Measurements from ENCODE around the gene CTNNA1. TPM values are rescaled to one million over a fixed set of nuclear protein-coding genes. Genes with fewer than 3 reads are reported as not detected.

CTNNA1 gene
- total RNA-seq, 4 donors from 2014 or later, result 92.6 to 164 (median 114) TPM

DNA sequence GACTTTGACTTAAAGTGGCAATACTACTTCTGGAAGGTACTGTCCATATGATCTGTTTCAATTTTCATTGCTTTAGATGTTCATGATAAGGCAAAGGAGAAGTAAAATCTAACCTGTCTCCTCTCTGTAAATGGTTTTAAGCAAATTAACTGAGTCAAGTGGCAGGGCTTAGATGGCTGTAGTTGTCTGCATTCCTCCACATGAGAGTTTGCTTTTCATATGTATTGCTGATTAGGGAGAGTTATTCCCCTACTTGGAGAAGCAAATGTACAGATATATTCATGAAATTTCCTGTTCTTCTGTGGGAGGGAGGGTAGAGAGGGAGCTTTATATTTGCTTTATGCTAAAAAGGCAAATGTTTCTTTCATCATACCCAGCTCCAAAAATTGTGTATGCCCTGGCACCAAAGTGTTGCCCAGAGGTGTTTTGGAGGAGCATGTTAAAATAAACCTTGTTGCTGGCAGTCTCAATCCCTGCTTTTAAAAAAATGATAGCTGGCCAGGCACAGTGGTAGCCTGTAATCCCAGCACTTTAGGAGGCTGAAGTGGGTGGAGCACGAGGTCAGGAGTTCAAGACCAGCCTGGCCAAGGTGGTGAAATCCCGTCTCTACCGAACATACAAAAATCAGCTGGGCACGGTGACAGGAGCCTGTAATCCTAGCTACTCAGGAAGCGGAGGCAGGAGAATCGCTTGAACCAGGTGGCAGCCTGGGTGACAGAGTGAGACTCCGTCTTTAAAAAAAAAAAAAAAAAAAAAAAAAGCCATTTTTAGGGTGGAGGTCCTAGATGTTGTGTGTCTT, 125.4 kb downstream of the CTNNA1 start:
- TF ChIP-seq, protein P1, sequence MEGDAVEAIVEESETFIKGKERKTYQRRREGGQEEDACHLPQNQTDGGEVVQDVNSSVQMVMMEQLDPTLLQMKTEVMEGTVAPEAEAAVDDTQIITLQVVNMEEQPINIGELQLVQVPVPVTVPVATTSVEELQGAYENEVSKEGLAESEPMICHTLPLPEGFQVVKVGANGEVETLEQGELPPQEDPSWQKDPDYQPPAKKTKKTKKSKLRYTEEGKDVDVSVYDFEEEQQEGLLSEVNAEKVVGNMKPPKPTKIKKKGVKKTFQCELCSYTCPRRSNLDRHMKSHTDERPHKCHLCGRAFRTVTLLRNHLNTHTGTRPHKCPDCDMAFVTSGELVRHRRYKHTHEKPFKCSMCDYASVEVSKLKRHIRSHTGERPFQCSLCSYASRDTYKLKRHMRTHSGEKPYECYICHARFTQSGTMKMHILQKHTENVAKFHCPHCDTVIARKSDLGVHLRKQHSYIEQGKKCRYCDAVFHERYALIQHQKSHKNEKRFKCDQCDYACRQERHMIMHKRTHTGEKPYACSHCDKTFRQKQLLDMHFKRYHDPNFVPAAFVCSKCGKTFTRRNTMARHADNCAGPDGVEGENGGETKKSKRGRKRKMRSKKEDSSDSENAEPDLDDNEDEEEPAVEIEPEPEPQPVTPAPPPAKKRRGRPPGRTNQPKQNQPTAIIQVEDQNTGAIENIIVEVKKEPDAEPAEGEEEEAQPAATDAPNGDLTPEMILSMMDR (IDR thresholded peaks at IDR 0.05 in 4 of 5, conservative IDR thresholded peaks at IDR 0.05 in 1 of 5), result no peak
- no peak for TF ChIP-seq POLR2A (IDR thresholded peaks at IDR 0.05)
- intact Hi-C loops (cut with DNase I; ENCODE audit: low total_unique reads) (no loop called here), in situ Hi-C loops (cut with MboI; ENCODE audit: low sequenced_read_pairs in 4 of 4) (no loop called here)
- no peaks in the 10 kb centered on the region for H3K27me3 ChIP-seq
- ATAC-seq (no peak), DNase-seq (no peak)
- no peak overlapping the region for H3K27ac ChIP-seq
- H3K4me1 ChIP-seq, result peaks cover 13 to 27% of the 10 kb centered on the region in 2 donors
- no peaks in the 10 kb centered on the region for H3K36me3 ChIP-seq
- no peaks in the 10 kb centered on the region for H3K9me3 ChIP-seq
- H3K4me3 ChIP-seq, result no peak overlapping the region

DNA sequence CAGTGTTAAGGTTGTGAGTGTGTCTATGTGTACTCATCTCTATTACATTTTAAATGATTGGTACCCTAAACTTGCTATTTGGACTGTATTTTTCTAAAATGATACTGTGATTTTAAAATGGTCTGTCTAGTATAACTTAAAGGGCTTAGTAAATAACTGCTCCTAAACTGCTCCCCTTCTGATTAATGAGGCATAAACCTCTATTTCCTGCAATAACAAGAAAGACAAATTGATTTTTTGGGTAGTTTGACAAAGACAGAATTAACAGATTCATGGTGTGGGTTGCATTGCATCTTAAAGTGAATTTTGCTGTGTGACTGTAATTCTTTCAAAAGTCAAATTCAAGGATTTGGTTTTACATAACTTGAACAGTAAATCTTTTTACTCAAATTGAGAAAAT, 130.0 kb downstream of the CTNNA1 start:
- DNase-seq (no peak), ATAC-seq (no peak)
- Histone ChIP-seq H3K9me3 (no peaks in the 10 kb centered on the region), H3K4me1 (peaks cover 6 to 9% of the 10 kb centered on the region in 2 donors), H3K27me3 (no peaks in the 10 kb centered on the region), H3K27ac (no peak overlapping the region), H3K4me3 (no peak overlapping the region), H3K36me3 (peaks cover 0 to 13% of the 10 kb centered on the region in 2 donors)
- intact Hi-C loops (cut with DNase I; ENCODE audit: low total_unique reads), result no loop called here
- TF ChIP-seq, protein P1 (IDR thresholded peaks at IDR 0.05 in 4 of 5, conservative IDR thresholded peaks at IDR 0.05 in 1 of 5), result no peak
- TF ChIP-seq POLR2A (IDR thresholded peaks at IDR 0.05), result no peak
- in situ Hi-C loops (cut with MboI; ENCODE audit: low sequenced_read_pairs in 4 of 4), result no loop called here

DNA sequence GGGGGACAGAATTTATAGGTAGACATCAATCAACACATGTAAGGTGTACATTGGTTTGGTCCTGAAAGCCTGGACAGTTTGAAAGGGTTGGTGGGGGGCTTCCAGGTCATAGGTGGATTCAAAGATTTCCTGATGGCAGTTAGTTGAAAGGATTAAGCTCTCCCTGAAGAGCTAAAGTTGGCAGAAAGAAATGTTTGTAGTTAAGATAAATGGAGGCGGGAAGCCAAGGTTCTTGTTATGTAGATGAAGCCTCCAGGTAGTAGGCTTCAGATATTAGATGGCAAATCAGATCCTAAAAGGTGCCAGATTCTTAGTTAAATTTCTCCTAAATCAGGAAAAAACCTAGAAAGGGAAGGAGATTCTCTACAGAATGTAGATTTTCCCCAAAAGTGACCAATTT, 130.9 kb downstream of the CTNNA1 start:
- DNase-seq (no peak), ATAC-seq (no peak)
- H3K27me3 ChIP-seq, result no peaks in the 10 kb centered on the region
- H3K4me1 ChIP-seq, result peaks cover 0 to 4% of the 10 kb centered on the region in 2 donors
- no peak overlapping the region for H3K4me3 ChIP-seq
- no peak for TF ChIP-seq POLR2A (IDR thresholded peaks at IDR 0.05)
- TF ChIP-seq, protein P1 (IDR thresholded peaks at IDR 0.05 in 4 of 5, conservative IDR thresholded peaks at IDR 0.05 in 1 of 5), result no peak
- H3K36me3 ChIP-seq, result peaks cover 0 to 17% of the 10 kb centered on the region in 2 donors
- no peak overlapping the region for H3K27ac ChIP-seq
- in situ Hi-C loops (cut with MboI; ENCODE audit: low sequenced_read_pairs in 4 of 4) (no loop called here), intact Hi-C loops (cut with DNase I; ENCODE audit: low total_unique reads) (no loop called here)
- no peaks in the 10 kb centered on the region for H3K9me3 ChIP-seq

DNA sequence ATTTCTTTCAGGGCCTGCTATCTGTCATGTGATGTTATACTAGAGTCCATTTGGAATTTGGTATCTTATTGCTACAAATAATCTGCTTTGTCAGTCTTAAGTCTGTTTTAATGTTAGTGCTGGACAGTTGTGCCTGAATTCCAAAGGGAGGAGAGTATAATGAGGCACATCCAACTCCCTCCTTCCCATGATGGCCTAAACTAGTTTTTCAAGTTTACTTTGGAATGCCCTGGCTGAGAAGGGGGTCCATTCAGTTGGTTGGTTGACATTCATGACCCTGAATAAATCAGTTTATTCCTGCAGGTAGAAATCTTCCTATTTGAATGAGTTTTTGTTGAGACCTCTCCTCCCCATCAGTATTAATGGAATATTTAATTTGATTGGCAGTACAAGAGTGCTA, 131.3 kb downstream of the CTNNA1 start:
- intact Hi-C loops (cut with DNase I; ENCODE audit: low total_unique reads), result no loop called here
- TF ChIP-seq, protein P1 (IDR thresholded peaks at IDR 0.05 in 4 of 5, conservative IDR thresholded peaks at IDR 0.05 in 1 of 5), result no peak
- no peak for TF ChIP-seq POLR2A (IDR thresholded peaks at IDR 0.05)
- DNase-seq, result no peak
- Histone ChIP-seq H3K4me1 (no peaks in the 10 kb centered on the region), H3K4me3 (no peak overlapping the region), H3K27me3 (no peaks in the 10 kb centered on the region), H3K9me3 (no peaks in the 10 kb centered on the region), H3K27ac (no peak overlapping the region), H3K36me3 (peaks cover 0 to 20% of the 10 kb centered on the region in 2 donors)
- ATAC-seq, result no peak
- in situ Hi-C loops (cut with MboI; ENCODE audit: low sequenced_read_pairs in 4 of 4), result no loop called here
